Right lobe of liver (tissue), 6 donors: ENCODE measurements around the gene PDE10A. TPM values are rescaled to one million over a fixed set of nuclear protein-coding genes. Genes with fewer than 3 reads are reported as not detected.

Experiments
- ATAC-seq, 4 donors: fragments of 200-7000 bp; cut with Tn5 transposase; one replicate each; pipeline ENCODE4 v1.9.1; 2020; ENCODE audit warnings: mild to moderate bottlenecking in 4 of 4, moderate library complexity in 4 of 4
- DNase-seq, 3 donors: peaks; one replicate each; pipeline ENCODE4 v3.0.0-alpha.2; 2020
- H3K27ac ChIP-seq, 3 donors: fragments of 200-600 bp; one replicate each; pipeline ENCODE4 v1.8.0; 2022
- H3K27me3 ChIP-seq, 2 donors: fragments of 200-600 bp; one replicate each; pipeline ENCODE4 v1.8.0; 2022
- H3K36me3 ChIP-seq, 4 donors: fragments of 200-600 bp; sonication (generic) in 1 of 4; one replicate each; pipeline versions ENCODE4 v1.5.1 to v1.8.0; 2017 to 2022; ENCODE audit warnings: control low read depth in 1 of 4
- H3K4me1 ChIP-seq, 4 donors: fragments of 200-600 bp; sonication (generic) in 1 of 4; one replicate each; pipeline versions ENCODE4 v1.5.1 to v1.8.0; 2017 to 2022; ENCODE audit warnings: control low read depth in 1 of 4
- H3K4me3 ChIP-seq, 3 donors: fragments of 200-600 bp; one replicate each; pipeline ENCODE4 v1.8.0; 2022
- H3K9me3 ChIP-seq, 4 donors: fragments of 200-600 bp; sonication (generic) in 1 of 4; one replicate each; pipeline versions ENCODE4 v1.5.1 to v1.8.0; 2017 to 2022; ENCODE audit warnings: control low read depth in 1 of 4
- CTCF ChIP-seq, 4 donors: fragments of 200-600 bp in 3 of 4; fragments of 450-650 bp in 1 of 4; IDR thresholded peaks; one replicate each; pipeline versions ENCODE4 v1.5.1 to v1.8.0; 2016 to 2022; ENCODE audit warnings: antibody characterized with exemption in 4 of 4, mild to moderate bottlenecking in 2 of 4
- POLR2A ChIP-seq: fragments of 450-650 bp; IDR thresholded peaks from one replicate; pipeline ENCODE4 v1.6.1; 2017; ENCODE audit warnings: antibody characterized with exemption, mild to moderate bottlenecking
- WGBS: methylation state at CpG from one replicate; pipeline ENCODE4 v1.1.6; 2018; ENCODE audit warnings: low coverage, low lambda C conversion rate; ENCODE audit not compliant: insufficient coverage; ENCODE audit errors: missing lambda C conversion rate; 5-methylcytosine and 5-hydroxymethylcytosine counted together
- intact Hi-C, 2 donors: fragments of 100-400 bp; cut with DNase I; formaldehyde crosslinking; loops; one replicate each; pipeline versions ENCODE4 v1.11.2 to v1.14.1; 2022
- total RNA-seq, 6 experiments: library from RNA; depleted of rRNA in 2 of 6; stranded (reverse); fragments of >200 nt in 2 of 6; fragmentation: NEBNext Ultra II Directional in 3 of 6; extraction: Animal tissue kit (Norgen Biotek cat#: 25700) in 3 of 6; gene quantifications; one replicate each; pipeline versions ENCODE4 v1.1.0 to v1.2.4, GENCODE V29; 2016 to 2023
- donor health status: DM: no; HTN: yes; CAD: no.
- donor health status: DM: no; HTN: no; CAD: no.
- donor health status: DM: no; HTN: no; CAD: no.
- donor health status: DM: no; HTN: yes; CAD: no.
- donor health status: DM: no; HTN: yes; CAD: no.

PDE10A gene
- total RNA-seq, 6 experiments from 2014 or later, result 0.48 to 1.5 (median 0.65) TPM

GRCh38 chr6:165484178-165484889, 178.7 kb downstream of the PDE10A start:
- Histone ChIP-seq H3K4me3 (no peak overlapping the region), H3K36me3 (no peaks in the 10 kb centered on the region), H3K9me3 (no peaks in the 10 kb centered on the region), H3K27me3 (no peaks in the 10 kb centered on the region), H3K4me1 (no peaks in the 10 kb centered on the region), H3K27ac (no peak overlapping the region)
- 43% methylated on average over 5 of the region's 13 CpGs for WGBS
- ATAC-seq (no peak), DNase-seq (no peak)
- TF ChIP-seq POLR2A (no peak), CTCF (IDR thresholded peaks at IDR 0.05) (no peak)
- intact Hi-C loops, result no loop called here

GRCh38 chr6:165481921-165482320, 181.1 kb downstream of the PDE10A start:
- no peak for DNase-seq
- Histone ChIP-seq H3K9me3 (no peaks in the 10 kb centered on the region), H3K27ac (no peak overlapping the region), H3K4me3 (no peak overlapping the region), H3K36me3 (no peaks in the 10 kb centered on the region), H3K4me1 (no peaks in the 10 kb centered on the region), H3K27me3 (no peaks in the 10 kb centered on the region)
- TF ChIP-seq POLR2A (no peak), CTCF (IDR thresholded peaks at IDR 0.05) (no peak)
- intact Hi-C loops, result no loop called here
- ATAC-seq, result no peak
- 36% methylated on average over 4 of the region's 4 CpGs for WGBS

GRCh38 chr6:165480916-165481315, 182.1 kb downstream of the PDE10A start:
- WGBS, result 51% methylated on average over 3 of the region's 3 CpGs
- no peaks in the 10 kb centered on the region for H3K9me3 ChIP-seq
- ATAC-seq, result no peak

GRCh38 chr6:165478581-165478980, 184.5 kb downstream of the PDE10A start:
- WGBS, result 40% methylated on average over 1 of the region's 1 CpG

More at GRCh38 chr6:165480916-165481315, 182.1 kb downstream of the PDE10A start:
- no peak for DNase-seq
- no peaks in the 10 kb centered on the region for H3K4me1 ChIP-seq
- H3K36me3 ChIP-seq, result no peaks in the 10 kb centered on the region
- TF ChIP-seq CTCF (IDR thresholded peaks at IDR 0.05), result no peak
- TF ChIP-seq POLR2A, result no peak
- H3K27ac ChIP-seq, result no peak overlapping the region
- intact Hi-C loops, result no loop called here
- H3K4me3 ChIP-seq, result no peak overlapping the region
- no peaks in the 10 kb centered on the region for H3K27me3 ChIP-seq

More at GRCh38 chr6:165478581-165478980, 184.5 kb downstream of the PDE10A start:
- no peak for ATAC-seq
- H3K36me3 ChIP-seq, result no peaks in the 10 kb centered on the region
- H3K27ac ChIP-seq, result no peak overlapping the region
- no peak for DNase-seq
- H3K9me3 ChIP-seq, result no peaks in the 10 kb centered on the region
- H3K4me1 ChIP-seq, result no peaks in the 10 kb centered on the region
- intact Hi-C loops, result no loop called here
- H3K4me3 ChIP-seq, result no peak overlapping the region
- no peaks in the 10 kb centered on the region for H3K27me3 ChIP-seq
- TF ChIP-seq POLR2A, result no peak
- TF ChIP-seq CTCF (IDR thresholded peaks at IDR 0.05), result no peak
